HepG2 (cell line): ENCODE results near the gene CREBBP.

Experiments used
- CTCF ChIP-seq: sonication (generic); formaldehyde crosslinking; IDR thresholded peaks from 2 replicates; pipeline ENCODE4 v1.5.0; 2020; ENCODE audit warnings: mild to moderate bottlenecking, missing genetic modification reagents, moderate library complexity
- POLR2AphosphoS5 ChIP-seq: IDR thresholded peaks from 2 replicates; pipeline ENCODE4 v1.6.1; 2012; ENCODE audit warnings: low read depth, low read length

GRCh38 chr16:3857189-3858043 is 23.1 kb downstream of the CREBBP start:
- TF ChIP-seq CTCF (CRISPR knock-in tag) (no peak), POLR2AphosphoS5 (no peak)
